MCF 10A (cell line): Measurements from ENCODE around the gene SLC25A3. TPM values are rescaled to one million over a fixed set of nuclear protein-coding genes. Genes with fewer than 3 reads are reported as not detected.
A peak's percentile ranks its signal among the peaks of the same experiment; 100 is the strongest.

ENCODE experiments used
- BruUV-seq: library from RNA; stranded (reverse); fragments of 400-500 nt; replicated peaks from 2 replicates; lab custom pipeline; 2021; lab: Mats Ljungman, UMichigan
- CTCF ChIA-PET: fragments of 300-600 bp; sonication (Branson Sonifier 250); formaldehyde crosslinking; extraction: SDS; loops from one replicate; lab custom pipeline; 2021; ENCODE audit warnings: antibody characterized with exemption, inconsistent platforms; lab: Yijun Ruan, JAX
- POLR2A ChIA-PET: fragments of 300-600, 350-650 bp; sonication (Branson Sonifier 250); formaldehyde crosslinking; extraction: SDS; loops from one replicate; lab custom pipeline; 2020; ENCODE audit warnings: antibody characterized with exemption, inconsistent platforms; lab: Yijun Ruan, JAX
- DNase-seq: peaks from one replicate; pipeline ENCODE4 v3.0.0-alpha.2; 2018; ENCODE audit not compliant: unreplicated experiment
- H3K27ac Mint-ChIP-seq: one replicate; pipeline ENCODE4 v1.8.0; 2022; ENCODE audit warnings: mild to moderate bottlenecking, low read depth, mixed read lengths; ENCODE audit not compliant: unreplicated experiment
- H3K27me3 Mint-ChIP-seq: one replicate; pipeline ENCODE4 v1.8.0; 2022; ENCODE audit warnings: mixed read lengths; ENCODE audit not compliant: insufficient read depth, unreplicated experiment
- H3K36me3 Mint-ChIP-seq: one replicate; pipeline ENCODE4 v1.8.0; 2022; ENCODE audit warnings: mild to moderate bottlenecking, moderate library complexity, mixed read lengths; ENCODE audit not compliant: insufficient read depth, unreplicated experiment
- H3K4me1 Mint-ChIP-seq: one replicate; pipeline ENCODE4 v1.8.0; 2022; ENCODE audit warnings: mixed read lengths; ENCODE audit not compliant: insufficient read depth, unreplicated experiment
- H3K4me3 Mint-ChIP-seq: one replicate; pipeline ENCODE4 v1.8.0; 2022; ENCODE audit warnings: mild to moderate bottlenecking, moderate library complexity, mixed read lengths; ENCODE audit not compliant: unreplicated experiment
- H3K9me3 Mint-ChIP-seq: one replicate; pipeline ENCODE4 v1.8.0; 2022; ENCODE audit warnings: mixed read lengths; ENCODE audit not compliant: unreplicated experiment
- CTCF ChIP-seq: fragments of 200-600 bp; IDR thresholded peaks from one replicate; pipeline ENCODE4 v1.8.0; 2022; ENCODE audit warnings: antibody characterized with exemption, mild to moderate bottlenecking; ENCODE audit not compliant: unreplicated experiment
- intact Hi-C: fragments of 100-400 bp; cut with micrococcal nuclease; formaldehyde crosslinking; loops from 2 replicates; pipeline ENCODE4 v1.14.1; 2022
- total RNA-seq: library from RNA; stranded (reverse); gene quantifications from 2 replicates; pipeline ENCODE4 v1.2.3, GENCODE V29; 2022

SLC25A3 gene
- total RNA-seq, 1 experiment from 2014 or later = 694 TPM

- Mint-ChIP-seq H3K27me3 (no peaks in the 10 kb centered on the region), H3K4me3 (peak overlapping the region; percentile 93), H3K36me3 (peaks cover 1% of the 10 kb centered on the region), H3K4me1 (peaks cover 7% of the 10 kb centered on the region), H3K9me3 (no peaks in the 10 kb centered on the region), H3K27ac (peak overlapping the region; percentile 93)
- ChIA-PET POLR2A (interaction anchor here (0.6 to 13.4 kb wide), 17 partner anchors 8 to 1630 kb away, joined by 3 to 255 read pairs (median 4); partner anchors contain the start of gene SLC25A3), CTCF (interaction anchor here (0.7 to 2.1 kb wide), 9 partner anchors 10 to 128 kb away, joined by 3 to 11 read pairs (median 4); partner anchors contain the start of gene SLC25A3)
- intact Hi-C loops = no loop called here
- peak; percentile 19 for TF ChIP-seq CTCF
- no peak for DNase-seq
- BruUV-seq = no TSS peak
Measured at GRCh38 chr12:98644433-98644711, 50.9 kb downstream of the SLC25A3 start.

- H3K4me3 Mint-ChIP-seq = peak within 1 kb of the TSS; percentile 93
- no peaks in the 10 kb centered on the region for H3K27me3 Mint-ChIP-seq
- peaks cover 7% of the 10 kb centered on the region for H3K4me1 Mint-ChIP-seq
- H3K9me3 Mint-ChIP-seq = no peaks in the 10 kb centered on the region
- CTCF ChIA-PET = interaction anchor here (0.7 to 2.1 kb wide), 8 partner anchors 9 to 78 kb away, joined by 3 to 11 read pairs (median 4); partner anchors contain the start of gene SLC25A3
- POLR2A ChIA-PET = interaction anchor here (0.6 to 13.4 kb wide), 16 partner anchors 9 to 1630 kb away, joined by 3 to 255 read pairs (median 4); partner anchors contain the start of gene SLC25A3
- peak; percentile 97 for DNase-seq
- H3K27ac Mint-ChIP-seq = peak within 1 kb of the TSS; percentile 93
- BruUV-seq = no TSS peak
- no peak for TF ChIP-seq CTCF
- intact Hi-C loops = loop anchor here (1.0 to 5.0 kb wide), 3 partner anchors 39 to 643 kb away; no protein-coding TSS in a partner anchor
- H3K36me3 Mint-ChIP-seq = peaks cover 7% of the 10 kb centered on the region
Measured at GRCh38 chr12:98644712-98645571, 51.5 kb downstream of the SLC25A3 start, which contains the start of the genes APAF1 and IKBIP. TSS of gene APAF1 (plus strand) at chr12:98645290. CDS start at chr12:98648360, 3,070 bp downstream. TSS of gene IKBIP (minus strand) at chr12:98644788. CDS start at chr12:98644701, 87 bp downstream.

DNA sequence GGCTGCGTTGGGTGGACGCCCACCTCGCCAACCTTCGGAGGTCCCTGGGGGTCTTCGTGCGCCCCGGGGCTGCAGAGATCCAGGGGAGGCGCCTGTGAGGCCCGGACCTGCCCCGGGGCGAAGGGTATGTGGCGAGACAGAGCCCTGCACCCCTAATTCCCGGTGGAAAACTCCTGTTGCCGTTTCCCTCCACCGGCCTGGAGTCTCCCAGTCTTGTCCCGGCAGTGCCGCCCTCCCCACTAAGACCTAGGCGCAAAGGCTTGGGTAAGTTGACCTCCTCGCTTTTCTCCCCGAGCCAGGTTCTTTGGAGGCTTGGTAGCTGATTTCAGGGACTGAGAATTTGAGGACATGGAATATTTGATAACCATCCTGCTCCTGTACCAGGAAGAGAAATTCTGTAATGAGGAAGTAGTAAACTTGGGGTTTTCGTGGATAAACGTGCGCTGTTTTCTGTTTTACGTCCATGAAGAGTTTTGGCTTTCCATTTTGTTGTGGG, 52.1 kb downstream of the SLC25A3 start:
- CTCF ChIA-PET = interaction anchor here (0.6 to 9.2 kb wide), 5 partner anchors 39 to 103 kb away, joined by 3 to 90 read pairs (median 6); partner anchors contain the start of gene SLC25A3
- TF ChIP-seq CTCF = no peak
- Mint-ChIP-seq H3K4me1 (peaks cover 7% of the 10 kb centered on the region), H3K4me3 (peak overlapping the region; percentile 93), H3K27ac (peak overlapping the region; percentile 93), H3K9me3 (no peaks in the 10 kb centered on the region), H3K36me3 (peaks cover 14% of the 10 kb centered on the region), H3K27me3 (no peaks in the 10 kb centered on the region)
- DNase-seq = peak; percentile 41
- POLR2A ChIA-PET = interaction anchor here (0.7 to 13.4 kb wide), 10 partner anchors 8 to 270 kb away, joined by 3 to 255 read pairs (median 3); partner anchors contain the start of genes SLC25A3 and TMPO
- intact Hi-C loops = loop anchor here (1.0 to 5.0 kb wide), 3 partner anchors 39 to 643 kb away; no protein-coding TSS in a partner anchor
- no TSS peak for BruUV-seq
